Gastrocnemius medialis (tissue), 4 donors: ENCODE results near the gene FLT1. TPM values are rescaled to one million over a fixed set of nuclear protein-coding genes. Genes with fewer than 3 reads are reported as not detected.

Experiments
- ATAC-seq, 2 donors: fragments of 150-250 bp; one replicate each; pipeline ENCODE4 v1.9.1; 2016
- DNase-seq, 2 donors: peaks; one replicate each; pipeline ENCODE4 v3.0.0-alpha.2; 2019
- H3K27ac ChIP-seq, 4 donors: fragments of 200-600 bp; sonication (generic); 1 replicate in 1 of 4; 2 replicates in 3 of 4; pipeline ENCODE4 v1.5.1; 2016 to 2018; ENCODE audit warnings: mild to moderate bottlenecking in 2 of 4, moderate library complexity in 1 of 4
- H3K27me3 ChIP-seq, 3 donors: fragments of 200-600 bp; sonication (generic) in 2 of 3; 1 replicate in 1 of 3; 2 replicates in 2 of 3; pipeline versions ENCODE4 v1.5.1 to v1.6.0; 2016 to 2019; ENCODE audit warnings: mild to moderate bottlenecking in 1 of 3, moderate library complexity in 1 of 3
- H3K36me3 ChIP-seq, 2 donors: fragments of 200-600 bp; sonication (generic) in 1 of 2; one replicate each; pipeline ENCODE4 v1.5.1; 2017 to 2018
- H3K4me1 ChIP-seq, 2 donors: fragments of 200-600 bp; sonication (generic) in 1 of 2; one replicate each; pipeline ENCODE4 v1.5.1; 2016 to 2017; ENCODE audit warnings: mild to moderate bottlenecking in 2 of 2
- H3K4me3 ChIP-seq, 4 donors: fragments of 200-600 bp; sonication (generic) in 3 of 4; 1 replicate in 1 of 4; 2 replicates in 3 of 4; pipeline ENCODE4 v1.5.1; 2016 to 2019; ENCODE audit warnings: mild to moderate bottlenecking in 2 of 4
- H3K9me3 ChIP-seq, 3 donors: fragments of 200-600 bp; sonication (generic) in 2 of 3; 1 replicate in 1 of 3; 2 replicates in 2 of 3; pipeline ENCODE4 v1.5.1; 2016 to 2019
- POLR2A ChIP-seq, 2 donors: fragments of 450-650 bp; IDR thresholded peaks; one replicate each; pipeline ENCODE4 v1.6.1; 2017; ENCODE audit warnings: antibody characterized with exemption in 2 of 2, mild to moderate bottlenecking in 2 of 2, moderate library complexity in 2 of 2
- in situ Hi-C, 4 donors: fragments of 200-750 bp; cut with MboI; loops; one replicate each; pipeline versions ENCODE4 v1.15.0 to v1.8.0; 2017; ENCODE audit warnings: low sequenced_read_pairs in 4 of 4
- intact Hi-C: fragments of 100-400 bp; cut with DNase I; formaldehyde crosslinking; loops from one replicate; pipeline ENCODE4 v1.15.1; 2023; ENCODE audit warnings: low total_unique reads
- total RNA-seq, 4 donors: library from RNA; depleted of rRNA; stranded (reverse); fragments of >200 nt; gene quantifications; one replicate each; pipeline versions ENCODE4 v1.1.0 to v1.2.3, GENCODE V29; 2016
- TF ChIP-seq, protein P1 (sequence below), 5 experiments: fragments of 450-650 bp in 3 of 5; fragments of 200-600 bp in 2 of 5; sonication (generic) in 2 of 5; IDR thresholded peaks in 4 of 5; conservative IDR thresholded peaks in 1 of 5; 1 replicate in 4 of 5; 2 replicates in 1 of 5; pipeline ENCODE4 v1.5.1; 2016 to 2019; ENCODE audit warnings: antibody characterized with exemption in 5 of 5, mild to moderate bottlenecking in 3 of 5, moderate library complexity in 3 of 5

Gene FLT1
- total RNA-seq, 4 donors from 2014 or later: 20.7 to 42.9 (median 29.5) TPM

DNA sequence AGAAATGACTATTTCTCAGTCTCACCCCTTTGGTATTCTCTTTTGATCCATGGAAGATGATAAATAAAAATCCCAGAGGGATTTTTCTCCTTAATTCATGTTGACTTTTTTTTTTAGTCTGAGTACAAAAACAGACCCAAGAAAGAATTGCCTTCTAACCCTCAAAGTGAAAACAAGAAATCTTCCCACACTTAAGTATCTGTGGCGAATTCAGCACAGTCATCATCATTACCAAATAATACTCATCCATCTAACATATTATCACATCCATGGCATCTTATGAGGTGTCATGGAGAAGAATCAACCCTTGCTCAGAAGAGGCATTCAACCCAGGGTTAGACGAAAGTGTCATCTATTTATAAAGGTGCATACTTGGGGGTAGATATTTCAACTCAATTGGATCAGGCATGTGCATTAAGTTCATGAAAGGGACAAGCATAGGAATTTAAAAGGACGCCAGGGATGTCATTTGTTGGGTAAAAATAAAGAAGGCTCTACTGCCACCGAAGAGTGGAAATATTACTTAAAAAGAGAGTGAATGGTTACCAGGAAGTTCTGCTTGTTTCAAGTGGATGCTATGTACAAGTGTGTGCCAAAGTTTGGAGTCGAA is 101.9 kb downstream of the FLT1 start:
- TF ChIP-seq, protein P1, sequence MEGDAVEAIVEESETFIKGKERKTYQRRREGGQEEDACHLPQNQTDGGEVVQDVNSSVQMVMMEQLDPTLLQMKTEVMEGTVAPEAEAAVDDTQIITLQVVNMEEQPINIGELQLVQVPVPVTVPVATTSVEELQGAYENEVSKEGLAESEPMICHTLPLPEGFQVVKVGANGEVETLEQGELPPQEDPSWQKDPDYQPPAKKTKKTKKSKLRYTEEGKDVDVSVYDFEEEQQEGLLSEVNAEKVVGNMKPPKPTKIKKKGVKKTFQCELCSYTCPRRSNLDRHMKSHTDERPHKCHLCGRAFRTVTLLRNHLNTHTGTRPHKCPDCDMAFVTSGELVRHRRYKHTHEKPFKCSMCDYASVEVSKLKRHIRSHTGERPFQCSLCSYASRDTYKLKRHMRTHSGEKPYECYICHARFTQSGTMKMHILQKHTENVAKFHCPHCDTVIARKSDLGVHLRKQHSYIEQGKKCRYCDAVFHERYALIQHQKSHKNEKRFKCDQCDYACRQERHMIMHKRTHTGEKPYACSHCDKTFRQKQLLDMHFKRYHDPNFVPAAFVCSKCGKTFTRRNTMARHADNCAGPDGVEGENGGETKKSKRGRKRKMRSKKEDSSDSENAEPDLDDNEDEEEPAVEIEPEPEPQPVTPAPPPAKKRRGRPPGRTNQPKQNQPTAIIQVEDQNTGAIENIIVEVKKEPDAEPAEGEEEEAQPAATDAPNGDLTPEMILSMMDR (IDR thresholded peaks at IDR 0.05 in 4 of 5, conservative IDR thresholded peaks at IDR 0.05 in 1 of 5): no peak
- TF ChIP-seq POLR2A (IDR thresholded peaks at IDR 0.05): no peak
- intact Hi-C loops: no loop called here
- in situ Hi-C loops: no loop called here
- DNase-seq (no peak), ATAC-seq (no peak)
- no peaks in the 10 kb centered on the region for H3K27me3 ChIP-seq
- no peaks in the 10 kb centered on the region for H3K9me3 ChIP-seq
- no peaks in the 10 kb centered on the region for H3K36me3 ChIP-seq
- H3K4me1 ChIP-seq: peaks cover 0 to 8% of the 10 kb centered on the region in 2 donors
- H3K4me3 ChIP-seq: no peak overlapping the region
- peak overlapping the region in 3 of 4 donors; percentile 44 to 66 (median 45) for H3K27ac ChIP-seq

DNA sequence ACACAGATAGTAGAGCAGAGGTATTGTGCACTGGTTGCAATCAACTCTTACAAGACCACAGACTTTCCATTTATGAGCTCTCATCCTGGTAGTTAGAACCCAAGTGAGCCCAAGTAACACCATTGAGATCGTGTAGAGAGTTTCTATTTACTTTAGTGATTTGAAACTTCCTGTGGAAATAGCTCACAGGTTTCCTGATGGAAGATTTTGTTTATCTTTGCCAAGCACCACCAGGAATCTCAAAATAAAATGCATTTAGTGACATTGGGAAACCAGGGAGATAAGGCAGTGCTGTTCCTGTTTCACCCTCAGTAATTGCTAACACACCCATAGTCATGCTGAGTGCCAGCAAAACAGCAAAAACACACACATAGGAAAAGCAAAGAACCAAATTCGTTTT is 102.5 kb downstream of the FLT1 start:
- Histone ChIP-seq H3K27me3 (no peaks in the 10 kb centered on the region), H3K36me3 (no peaks in the 10 kb centered on the region), H3K9me3 (no peaks in the 10 kb centered on the region), H3K27ac (peak overlapping the region in 3 of 4 donors; percentile 44 to 66 (median 57)), H3K4me3 (no peak overlapping the region), H3K4me1 (peaks cover 0 to 8% of the 10 kb centered on the region in 2 donors)
- in situ Hi-C loops (no loop called here), intact Hi-C loops (no loop called here)
- TF ChIP-seq POLR2A (IDR thresholded peaks at IDR 0.05): no peak
- TF ChIP-seq, protein P1 (IDR thresholded peaks at IDR 0.05 in 4 of 5, conservative IDR thresholded peaks at IDR 0.05 in 1 of 5): no peak
- DNase-seq: no peak
- peak; percentile 60 to 67 for ATAC-seq

DNA sequence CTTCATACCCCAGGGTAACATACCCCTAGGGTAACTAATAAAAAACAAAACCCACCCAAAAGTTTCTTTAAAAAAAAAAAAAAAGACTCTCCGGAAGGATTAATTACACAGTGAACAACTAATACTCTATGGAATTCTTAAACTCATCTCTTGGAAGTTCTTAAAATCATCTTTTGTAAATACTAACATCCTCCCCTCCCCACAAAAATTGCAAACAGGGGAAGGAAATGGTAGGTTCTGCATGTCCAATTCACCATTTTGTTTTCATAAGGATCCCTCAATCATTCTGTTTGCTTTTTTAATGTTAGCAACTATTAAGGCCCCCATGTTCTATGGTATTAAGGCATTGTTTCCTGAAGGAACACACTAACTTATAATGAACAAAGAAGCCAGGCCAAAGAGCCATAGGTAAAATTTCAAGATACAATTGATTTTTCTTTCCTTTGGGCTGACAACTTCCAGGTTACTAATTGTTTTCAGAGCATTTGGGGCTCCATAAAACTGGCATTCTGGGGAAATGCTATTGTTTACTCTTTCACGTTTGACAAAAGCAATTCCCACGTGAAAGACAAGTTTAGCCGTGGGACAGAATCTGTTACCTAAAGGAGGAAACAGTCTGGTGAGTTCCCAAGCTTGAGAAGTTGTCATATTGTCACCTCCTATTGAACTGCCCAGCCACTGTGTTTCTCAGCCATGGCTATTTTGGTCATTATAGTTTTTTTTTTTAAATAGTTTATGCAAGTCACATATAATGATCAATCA is 107.0 kb downstream of the FLT1 start:
- no peak overlapping the region for H3K27ac ChIP-seq
- H3K9me3 ChIP-seq: no peaks in the 10 kb centered on the region
- TF ChIP-seq, protein P1 (IDR thresholded peaks at IDR 0.05 in 4 of 5, conservative IDR thresholded peaks at IDR 0.05 in 1 of 5): no peak
- no peak for TF ChIP-seq POLR2A (IDR thresholded peaks at IDR 0.05)
- in situ Hi-C loops (no loop called here), intact Hi-C loops (no loop called here)
- H3K27me3 ChIP-seq: no peaks in the 10 kb centered on the region
- no peak for DNase-seq
- H3K4me3 ChIP-seq: no peak overlapping the region
- H3K36me3 ChIP-seq: no peaks in the 10 kb centered on the region
- H3K4me1 ChIP-seq: no peaks in the 10 kb centered on the region
- ATAC-seq: no peak

DNA sequence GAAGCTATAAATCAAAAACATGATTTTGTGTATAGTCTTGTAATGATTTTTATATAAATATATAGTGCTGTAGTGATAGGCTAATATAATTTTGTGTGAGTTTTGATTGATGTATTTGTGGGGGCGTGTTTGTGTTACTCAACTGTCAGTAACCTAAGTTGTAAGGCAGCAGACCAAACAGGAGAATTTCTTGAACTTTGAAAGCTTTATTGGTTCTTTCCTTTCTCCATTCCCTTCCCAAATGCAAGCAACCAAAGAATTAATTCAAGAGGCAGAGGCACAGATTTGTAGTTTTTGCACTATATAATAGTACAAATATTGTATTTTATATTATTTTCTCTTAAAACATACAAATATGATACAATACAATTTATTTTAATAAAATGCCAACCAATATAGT is 109.6 kb downstream of the FLT1 start:
- intact Hi-C loops: no loop called here
- DNase-seq (no peak), ATAC-seq (no peak)
- no peaks in the 10 kb centered on the region for H3K36me3 ChIP-seq
- TF ChIP-seq, protein P1 (IDR thresholded peaks at IDR 0.05 in 4 of 5, conservative IDR thresholded peaks at IDR 0.05 in 1 of 5): no peak
- TF ChIP-seq POLR2A (IDR thresholded peaks at IDR 0.05): no peak
- peaks cover 0 to under 1% of the 10 kb centered on the region in 2 donors for H3K4me1 ChIP-seq
- H3K27me3 ChIP-seq: no peaks in the 10 kb centered on the region
- H3K4me3 ChIP-seq: no peak overlapping the region
- no peak overlapping the region for H3K27ac ChIP-seq
- no peaks in the 10 kb centered on the region for H3K9me3 ChIP-seq
- in situ Hi-C loops: no loop called here
